OCI-LY7 (cell line): Measurements from ENCODE around the gene COL18A1. TPM values are rescaled to one million over a fixed set of nuclear protein-coding genes. Genes with fewer than 3 reads are reported as not detected.

Experiments used
- BruUV-seq: library from RNA; stranded (reverse); fragments of 400-500 nt; replicated peaks from 2 replicates; lab custom pipeline; 2021; lab: Mats Ljungman, UMichigan
- CTCF ChIA-PET: fragments of 300-600 bp; sonication (Branson Sonifier 250); formaldehyde crosslinking; loops from one replicate; lab custom pipeline; 2022; ENCODE audit warnings: antibody characterized with exemption; ENCODE audit not compliant: unreplicated experiment; lab: Charles Lee
- POLR2A ChIA-PET: fragments of 300-600 bp; sonication (Branson Sonifier 250); formaldehyde crosslinking; loops from one replicate; lab custom pipeline; 2022; ENCODE audit warnings: antibody characterized with exemption; lab: Charles Lee
- DNase-seq: peaks from one replicate; pipeline ENCODE4 v3.0.0-alpha.2; 2015; ENCODE audit warnings: low spot score
- H2AFZ ChIP-seq: fragments of 200-600 bp; sonication (generic), shearing (Covaris generic); 2 replicates; pipeline ENCODE4 v1.6.1; 2014; ENCODE audit warnings: mild to moderate bottlenecking, antibody characterized with exemption, low read length, moderate library complexity
- H3K27ac ChIP-seq: fragments of 200-600 bp; sonication (generic); 2 replicates; pipeline ENCODE4 v1.5.1; 2014; ENCODE audit warnings: mixed run types, low read depth, mild to moderate bottlenecking, moderate library complexity, low read length, inconsistent platforms; ENCODE audit not compliant: poor library complexity, severe bottlenecking
- H3K36me3 ChIP-seq: fragments of 200-600 bp; sonication (generic); 2 replicates; pipeline ENCODE4 v1.6.1; 2014; ENCODE audit warnings: mild to moderate bottlenecking, antibody characterized with exemption, low read length, moderate library complexity, mixed read lengths; ENCODE audit not compliant: insufficient read depth
- H3K4me1 ChIP-seq: fragments of 200-600 bp; sonication (generic); 2 replicates; pipeline ENCODE4 v1.5.1; 2014; ENCODE audit warnings: mild to moderate bottlenecking, low read length; ENCODE audit not compliant: insufficient read depth, poor library complexity, severe bottlenecking
- H3K4me2 ChIP-seq: fragments of 200-600 bp; sonication (generic); 2 replicates; pipeline ENCODE4 v1.6.1; 2014; ENCODE audit warnings: mild to moderate bottlenecking, low read length
- H3K4me3 ChIP-seq: fragments of 200-600 bp; sonication (generic); 2 replicates; pipeline ENCODE4 v1.5.1; 2014; ENCODE audit warnings: mild to moderate bottlenecking, low read depth, low read length; ENCODE audit not compliant: poor library complexity, severe bottlenecking
- H3K79me2 ChIP-seq: fragments of 200-600 bp; sonication (generic); 2 replicates; pipeline ENCODE4 v1.6.1; 2016; ENCODE audit warnings: low read depth, mild to moderate bottlenecking, low read length, moderate library complexity, mixed read lengths; ENCODE audit not compliant: insufficient read depth
- H3K9me2 ChIP-seq: fragments of 200-600 bp; sonication (generic); 2 replicates; pipeline ENCODE4 v1.6.1; 2016; ENCODE audit warnings: mild to moderate bottlenecking, low read length, mixed read lengths; ENCODE audit not compliant: insufficient read depth
- H3K9me3 ChIP-seq: fragments of 200-600 bp; sonication (generic); 2 replicates; pipeline ENCODE4 v1.6.1; 2014; ENCODE audit warnings: mild to moderate bottlenecking, mixed run types, low read length, mixed read lengths
- H4K20me1 ChIP-seq: fragments of 200-600 bp; sonication (generic); 2 replicates; pipeline ENCODE4 v1.6.1; 2014; ENCODE audit warnings: mild to moderate bottlenecking, antibody characterized with exemption, low read length, moderate library complexity, mixed read lengths; ENCODE audit not compliant: insufficient read depth
- EZH2phosphoT487 ChIP-seq: fragments of 200-600 bp; sonication (generic); IDR thresholded peaks from 2 replicates; pipeline ENCODE4 v1.6.1; 2018; ENCODE audit warnings: low read depth, borderline replicate concordance, mild to moderate bottlenecking, mixed run types, antibody characterized with exemption, low read length, moderate library complexity, mixed read lengths
- intact Hi-C: fragments of 100-400 bp; cut with micrococcal nuclease; formaldehyde crosslinking; loops from one replicate; pipeline ENCODE4 v1.10.0; 2022; ENCODE audit not compliant: unreplicated experiment
- total RNA-seq, 2 experiments: library from RNA; depleted of rRNA in 1 of 2; stranded (reverse); fragments of >200 nt in 1 of 2; shearing (Covaris generic) in 1 of 2; gene quantifications; 2 replicates each; pipeline ENCODE4 v1.2.3, GENCODE V29; 2014 to 2022
- TF ChIP-seq, protein P1 (sequence below): fragments of 200-600 bp; sonication (generic); conservative IDR thresholded peaks from 2 replicates; pipeline ENCODE4 v1.5.1; 2014; ENCODE audit warnings: mild to moderate bottlenecking, antibody characterized with exemption, low read length, moderate library complexity, mixed read lengths

COL18A1 gene
- total RNA-seq, 2 experiments from 2014 or later, result 0.23 to 7.4 TPM

DNA sequence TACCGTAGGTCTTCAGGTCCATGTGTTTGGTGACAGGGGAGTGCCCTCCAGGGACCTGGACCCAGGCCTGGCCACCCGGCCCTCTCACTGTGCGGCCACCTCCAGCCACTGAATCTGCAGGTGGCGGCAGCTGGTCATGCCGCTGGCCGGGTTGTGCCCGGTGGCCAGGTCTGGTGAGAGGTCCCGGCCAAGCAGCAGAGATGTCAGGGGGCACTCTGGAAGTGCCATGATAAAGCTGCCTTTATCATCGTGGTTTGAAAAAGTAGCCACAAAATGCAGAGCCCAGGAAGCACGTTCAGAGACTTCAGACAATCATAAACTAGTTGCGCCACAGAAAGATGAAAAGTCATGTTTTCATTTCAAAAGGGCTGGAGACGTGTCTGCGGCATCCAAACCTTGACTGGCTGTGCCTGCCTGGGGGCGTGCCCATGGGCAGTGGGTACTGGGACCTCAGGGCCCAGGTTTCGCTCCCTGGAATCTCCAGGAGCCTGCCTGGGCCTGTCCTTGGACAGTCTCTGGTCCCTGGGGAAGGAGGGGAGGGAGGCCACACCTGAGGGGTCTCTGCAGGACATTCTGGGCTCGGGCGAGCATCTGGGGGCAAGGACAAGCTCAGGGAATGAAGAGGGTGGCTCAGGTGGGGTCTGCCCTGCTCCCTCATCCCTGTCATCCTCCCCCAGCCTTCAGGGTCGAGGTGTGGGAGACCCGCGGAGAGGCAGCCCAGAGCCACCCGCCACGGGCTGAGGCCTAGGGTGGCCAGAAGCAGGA, 44.9 kb downstream of the COL18A1 start:
- Histone ChIP-seq H2AFZ (no peak overlapping the region), H3K79me2 (no peaks in the 10 kb centered on the region), H3K4me3 (no peak overlapping the region), H3K27ac (no peak overlapping the region), H3K36me3 (no peaks in the 10 kb centered on the region), H3K4me1 (no peaks in the 10 kb centered on the region), H4K20me1 (no peaks in the 10 kb centered on the region), H3K4me2 (no peak overlapping the region), H3K9me2 (no peaks in the 10 kb centered on the region), H3K9me3 (peaks cover 15% of the 10 kb centered on the region)
- TF ChIP-seq, protein P1, sequence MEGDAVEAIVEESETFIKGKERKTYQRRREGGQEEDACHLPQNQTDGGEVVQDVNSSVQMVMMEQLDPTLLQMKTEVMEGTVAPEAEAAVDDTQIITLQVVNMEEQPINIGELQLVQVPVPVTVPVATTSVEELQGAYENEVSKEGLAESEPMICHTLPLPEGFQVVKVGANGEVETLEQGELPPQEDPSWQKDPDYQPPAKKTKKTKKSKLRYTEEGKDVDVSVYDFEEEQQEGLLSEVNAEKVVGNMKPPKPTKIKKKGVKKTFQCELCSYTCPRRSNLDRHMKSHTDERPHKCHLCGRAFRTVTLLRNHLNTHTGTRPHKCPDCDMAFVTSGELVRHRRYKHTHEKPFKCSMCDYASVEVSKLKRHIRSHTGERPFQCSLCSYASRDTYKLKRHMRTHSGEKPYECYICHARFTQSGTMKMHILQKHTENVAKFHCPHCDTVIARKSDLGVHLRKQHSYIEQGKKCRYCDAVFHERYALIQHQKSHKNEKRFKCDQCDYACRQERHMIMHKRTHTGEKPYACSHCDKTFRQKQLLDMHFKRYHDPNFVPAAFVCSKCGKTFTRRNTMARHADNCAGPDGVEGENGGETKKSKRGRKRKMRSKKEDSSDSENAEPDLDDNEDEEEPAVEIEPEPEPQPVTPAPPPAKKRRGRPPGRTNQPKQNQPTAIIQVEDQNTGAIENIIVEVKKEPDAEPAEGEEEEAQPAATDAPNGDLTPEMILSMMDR, result no peak
- TF ChIP-seq EZH2phosphoT487, result no peak
- CTCF ChIA-PET, result no interaction called here
- no TSS peak for BruUV-seq
- intact Hi-C loops, result no loop called here
- DNase-seq, result no peak
- POLR2A ChIA-PET, result no interaction called here

DNA sequence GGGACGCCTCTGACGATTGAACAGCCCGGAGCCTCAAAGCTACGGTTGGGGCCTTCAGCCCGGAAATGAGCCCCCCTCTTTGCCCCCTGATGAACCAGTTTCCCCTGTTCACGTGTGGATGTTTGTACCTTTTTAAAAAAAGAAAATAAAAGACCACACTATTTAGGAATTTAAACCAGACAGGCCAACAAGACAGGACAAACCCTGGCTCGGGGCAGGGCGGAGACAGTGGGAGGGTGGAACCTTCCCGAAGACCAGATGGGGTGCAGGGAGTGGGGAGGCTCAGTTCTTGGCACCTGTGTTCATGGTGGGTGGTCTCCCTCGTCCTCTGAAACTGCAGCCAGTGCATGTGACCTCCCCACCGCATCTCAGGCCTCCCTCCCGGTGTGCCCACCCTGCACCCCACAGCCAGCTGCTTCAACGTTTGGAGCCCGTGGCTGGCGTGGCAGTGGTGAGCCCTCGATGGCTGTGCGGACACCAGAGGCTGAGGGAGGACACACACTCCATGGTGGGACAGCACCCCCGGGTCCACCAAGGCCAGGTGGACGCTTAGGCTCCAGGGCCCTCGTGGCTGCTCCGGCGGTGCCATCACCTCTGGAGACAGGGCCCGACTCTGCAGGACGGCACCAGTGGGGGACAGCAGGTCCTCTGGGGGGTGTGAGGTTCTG, 45.6 kb downstream of the COL18A1 start:
- Histone ChIP-seq H3K4me1 (no peaks in the 10 kb centered on the region), H3K36me3 (no peaks in the 10 kb centered on the region), H3K27ac (no peak overlapping the region), H4K20me1 (no peaks in the 10 kb centered on the region), H2AFZ (no peak overlapping the region), H3K9me3 (peaks cover 15% of the 10 kb centered on the region), H3K79me2 (no peaks in the 10 kb centered on the region), H3K4me3 (no peak overlapping the region), H3K9me2 (no peaks in the 10 kb centered on the region), H3K4me2 (no peak overlapping the region)
- no peak for DNase-seq
- ChIA-PET CTCF (no interaction called here), POLR2A (no interaction called here)
- intact Hi-C loops, result no loop called here
- BruUV-seq, result no TSS peak
- TF ChIP-seq, protein P1, result no peak
- TF ChIP-seq EZH2phosphoT487, result no peak
